ENCODE measurements around the gene USP30.
"Not testable (repeated sequence)": the region's sequence is repeated elsewhere in the genome, so short reads cannot be mapped to it uniquely, and the experiment has no call there.

The USP30 gene

DNA sequence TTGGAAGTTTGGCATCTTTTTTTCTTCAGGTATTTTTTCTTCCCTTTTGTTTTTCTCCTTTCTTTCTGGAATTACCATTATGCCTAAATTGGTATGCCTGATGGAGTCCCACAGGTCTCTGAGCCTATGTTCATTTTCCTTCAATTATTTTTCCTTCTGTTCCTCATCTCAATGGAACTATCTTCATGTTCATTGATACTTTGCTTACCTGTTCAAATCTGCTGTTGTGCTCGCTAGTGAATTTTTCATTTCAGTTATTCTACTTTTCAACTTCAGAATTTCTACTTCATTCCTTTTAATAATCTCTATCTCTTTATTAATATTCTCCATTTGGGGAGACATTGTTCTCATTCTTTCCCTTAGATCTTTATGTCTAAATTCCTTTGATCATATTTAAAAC lies 15.4 kb upstream of the USP30 start:
- ATAC-seq: no peak
- no peaks in the 10 kb centered on the region for H3K4me1 Mint-ChIP-seq
- H3K27ac Mint-ChIP-seq: no peak overlapping the region
- no peaks in the 10 kb centered on the region for H3K27me3 Mint-ChIP-seq
- no peak overlapping the region for H3K4me3 Mint-ChIP-seq
- peaks cover 8 to 12% of the 10 kb centered on the region in 2 donors for H3K9me3 Mint-ChIP-seq
- no peak for DNase-seq

DNA sequence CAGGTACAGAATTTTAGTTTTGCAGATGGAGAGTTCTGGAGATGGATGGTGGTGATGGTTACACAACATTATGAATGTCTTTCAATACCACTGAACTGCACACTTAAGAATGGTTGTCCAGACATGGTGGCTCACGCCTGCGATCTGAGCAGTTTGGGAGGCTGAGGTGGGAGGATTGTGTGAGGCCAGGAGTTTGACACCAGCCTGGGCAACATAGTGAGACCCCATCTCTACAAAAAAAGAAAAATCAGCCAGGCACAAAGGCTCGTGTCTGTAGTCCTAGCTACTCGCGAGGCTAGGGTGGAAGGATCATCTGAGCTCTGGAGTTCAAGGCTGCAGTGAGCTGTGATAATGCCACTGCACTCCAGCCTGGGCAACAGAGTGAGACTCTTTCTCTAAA lies 8.1 kb upstream of the USP30 start:
- ATAC-seq (no peak), DNase-seq (no peak)
- Mint-ChIP-seq H3K9me3 (no peaks in the 10 kb centered on the region), H3K4me3 (no peak overlapping the region), H3K4me1 (no peaks in the 10 kb centered on the region), H3K27ac (no peak overlapping the region), H3K27me3 (peaks cover 12% of the 10 kb centered on the region)

GRCh38 chr12:109047081-109047805 lies 5.1 kb upstream of the USP30 start:
- Mint-ChIP-seq H3K27ac (no peak overlapping the region), H3K27me3 (peaks cover 11% of the 10 kb centered on the region), H3K4me3 (no peak overlapping the region), H3K9me3 (no peaks in the 10 kb centered on the region), H3K4me1 (peaks cover 5% of the 10 kb centered on the region)
- DNase-seq: no peak
- ATAC-seq: no peak

DNA sequence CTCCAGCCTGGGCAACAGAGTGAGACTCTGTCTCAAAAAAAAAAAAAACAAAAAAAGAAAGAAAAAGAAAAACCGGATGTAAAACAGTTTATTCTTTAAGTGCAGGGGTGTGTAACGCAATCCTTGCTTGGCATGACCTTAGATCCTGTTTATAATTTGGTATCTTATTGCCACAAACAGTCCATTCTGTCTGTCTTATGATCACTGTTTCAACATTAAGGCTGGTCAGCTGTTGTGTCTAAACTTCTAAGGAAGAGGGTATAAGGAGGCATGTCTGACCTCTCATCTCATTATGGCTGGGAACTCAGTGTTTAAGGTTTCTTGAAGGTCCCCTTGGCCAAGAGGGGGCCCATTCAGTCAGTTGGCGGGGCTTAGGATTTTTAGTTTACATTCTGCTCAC lies 3.7 kb upstream of the USP30 start:
- ATAC-seq, H3K9me3 Mint-ChIP-seq, H3K27me3 Mint-ChIP-seq, DNase-seq, H3K27ac Mint-ChIP-seq, H3K4me1 Mint-ChIP-seq, H3K4me3 Mint-ChIP-seq: not testable (repeated sequence)

GRCh38 chr12:109049794-109050193 lies 2.6 kb upstream of the USP30 start:
- DNase-seq, H3K27me3 Mint-ChIP-seq, H3K9me3 Mint-ChIP-seq, H3K4me3 Mint-ChIP-seq, ATAC-seq, H3K27ac Mint-ChIP-seq: not testable (repeated sequence)
- H3K4me1 Mint-ChIP-seq: peaks cover 12% of the 10 kb centered on the region

- Mint-ChIP-seq H3K4me1 (peaks cover 12% of the 10 kb centered on the region), H3K27ac (peak overlapping the region; percentile 90 to 96), H3K9me3 (no peaks in the 10 kb centered on the region), H3K4me3 (peak overlapping the region; percentile 93 to 97), H3K27me3 (no peaks in the 10 kb centered on the region)
- ATAC-seq (no peak), DNase-seq (no peak)
These were observed 321 bp upstream of the USP30 start for GRCh38 chr12:109052097-109052413.

GRCh38 chr12:109053382-109054123 lies 1.2 kb downstream of the USP30 start:
- peak overlapping the region; percentile 96 to 97 for H3K27ac Mint-ChIP-seq
- DNase-seq: peak; percentile 21 to 32
- H3K4me1 Mint-ChIP-seq: peaks cover 12% of the 10 kb centered on the region
- no peaks in the 10 kb centered on the region for H3K9me3 Mint-ChIP-seq
- peak overlapping the region; percentile 93 to 97 for H3K4me3 Mint-ChIP-seq
- ATAC-seq: peak; percentile 78
- no peaks in the 10 kb centered on the region for H3K27me3 Mint-ChIP-seq

DNA sequence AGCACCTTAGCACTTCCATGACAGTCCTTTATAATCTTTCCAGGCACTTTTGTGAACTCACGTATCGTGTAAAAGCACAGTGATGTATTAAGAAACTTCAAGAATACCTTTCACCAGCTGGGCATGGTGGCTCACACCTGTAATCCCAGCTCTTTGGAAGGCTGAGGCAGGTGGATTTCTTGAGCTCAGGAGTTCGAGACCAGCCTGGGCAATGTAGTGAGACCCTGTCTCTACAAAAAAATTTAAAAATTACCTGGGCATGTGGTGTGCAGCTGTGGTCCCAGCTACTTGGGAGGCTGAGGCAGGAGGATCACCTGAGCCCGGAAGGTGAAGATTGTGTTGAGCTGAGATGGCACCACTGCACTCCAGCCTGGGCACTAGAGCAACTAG lies 1.7 kb downstream of the USP30 start:
- ATAC-seq: peak; percentile 1
- not testable (repeated sequence) for H3K9me3 Mint-ChIP-seq

DNA sequence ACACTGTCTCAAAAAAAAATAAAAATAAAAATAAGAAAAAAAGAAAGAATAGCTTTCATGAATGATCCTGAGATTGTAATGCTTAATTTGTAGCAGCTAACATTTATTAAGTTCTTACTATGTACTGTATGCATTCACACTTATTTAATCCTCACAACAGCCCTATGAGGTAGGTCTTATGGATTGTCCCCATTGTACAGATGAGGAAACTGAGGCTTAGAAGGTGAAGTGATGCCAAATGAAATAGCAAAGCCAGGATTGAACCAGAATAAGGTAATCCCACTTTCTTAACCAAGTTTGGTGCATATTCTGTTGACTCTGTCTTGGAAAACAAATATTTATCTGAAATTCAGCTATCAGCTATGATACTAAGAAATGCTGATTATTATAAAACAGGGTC lies 2.1 kb downstream of the USP30 start:
- Mint-ChIP-seq H3K27me3 (no peaks in the 10 kb centered on the region), H3K4me3 (peak overlapping the region in 1 of 2 donors; percentile 97), H3K27ac (peak overlapping the region in 1 of 2 donors; percentile 97), H3K4me1 (peaks cover 12% of the 10 kb centered on the region), H3K9me3 (no peaks in the 10 kb centered on the region)
- DNase-seq (no peak), ATAC-seq (no peak)

More for the DNA sequence above, 1.7 kb downstream of the USP30 start:
- Mint-ChIP-seq H3K4me1 (peaks cover 12% of the 10 kb centered on the region), H3K27ac (peak overlapping the region; percentile 96 to 97), H3K4me3 (peak overlapping the region; percentile 93 to 97)
- not testable (repeated sequence) for DNase-seq, H3K27me3 Mint-ChIP-seq

DNA sequence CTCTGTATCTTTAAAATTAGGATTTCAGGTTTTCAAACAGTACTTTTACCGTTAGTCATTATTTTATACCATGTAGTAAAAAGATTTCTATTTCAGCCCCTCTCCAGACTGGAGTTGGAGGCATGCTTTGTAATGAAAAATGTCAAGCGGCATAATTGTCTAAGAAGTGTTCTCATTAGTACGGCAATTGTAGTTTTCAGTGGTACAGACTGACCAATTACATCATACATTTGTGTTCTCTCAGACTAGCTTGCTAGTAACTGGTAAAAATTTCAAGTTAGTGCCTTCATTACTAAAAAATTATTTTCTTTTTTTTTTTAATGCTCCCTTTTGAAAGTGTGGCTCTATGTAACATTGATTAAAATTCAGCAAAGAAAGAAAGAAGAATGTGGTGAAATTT lies 4.5 kb downstream of the USP30 start:
- H3K27ac Mint-ChIP-seq: no peak overlapping the region
- no peaks in the 10 kb centered on the region for H3K27me3 Mint-ChIP-seq
- no peak overlapping the region for H3K4me3 Mint-ChIP-seq
- ATAC-seq: no peak
- H3K4me1 Mint-ChIP-seq: peaks cover 10% of the 10 kb centered on the region
- H3K9me3 Mint-ChIP-seq: no peaks in the 10 kb centered on the region
- DNase-seq: no peak

DNA sequence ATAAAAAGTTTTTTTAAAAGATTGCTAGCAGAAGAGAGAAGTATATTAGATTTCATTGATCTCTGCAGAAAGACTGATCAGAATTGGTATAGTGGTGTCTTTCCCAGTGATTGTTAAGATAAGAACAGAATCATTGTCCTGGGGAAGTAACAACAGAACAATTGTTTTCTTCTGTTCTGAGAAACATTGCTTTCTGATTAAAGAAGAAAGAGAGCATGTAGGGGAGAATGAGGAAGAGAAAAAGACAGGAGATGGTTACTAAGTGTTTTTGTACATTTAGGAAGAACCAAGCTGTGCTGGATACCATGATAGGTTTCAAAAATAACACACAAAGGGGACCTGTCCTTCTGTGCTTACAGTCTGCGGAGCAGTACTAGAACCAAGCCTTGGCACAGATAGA lies 5.0 kb downstream of the USP30 start:
- H3K9me3 Mint-ChIP-seq: no peaks in the 10 kb centered on the region
- peak overlapping the region in 1 of 2 donors; percentile 86 for H3K27ac Mint-ChIP-seq
- H3K4me1 Mint-ChIP-seq: peaks cover 5% of the 10 kb centered on the region
- no peak overlapping the region for H3K4me3 Mint-ChIP-seq
- DNase-seq (no peak), ATAC-seq (no peak)
- H3K27me3 Mint-ChIP-seq: no peaks in the 10 kb centered on the region

DNA sequence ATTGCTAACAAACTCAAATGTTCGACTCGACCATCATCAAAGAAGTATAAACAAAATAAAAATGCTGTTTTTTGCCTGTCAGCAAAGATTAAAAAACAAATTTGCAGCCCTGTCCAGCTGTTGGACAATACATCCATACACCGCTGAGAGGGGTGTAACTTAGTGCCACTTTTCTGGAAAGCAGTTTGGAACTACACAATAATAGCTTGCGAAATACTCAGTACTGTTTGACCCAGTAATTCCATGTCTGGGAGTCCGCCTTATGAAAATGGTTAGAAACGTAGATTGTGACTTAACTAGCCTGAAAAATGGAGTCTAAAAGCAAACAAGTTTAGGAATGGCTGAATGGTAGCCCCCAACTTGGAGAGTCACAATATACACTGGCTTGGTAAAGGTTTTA lies 6.4 kb downstream of the USP30 start:
- Mint-ChIP-seq H3K27me3 (no peaks in the 10 kb centered on the region), H3K9me3 (no peaks in the 10 kb centered on the region), H3K4me3 (no peak overlapping the region), H3K27ac (no peak overlapping the region), H3K4me1 (peaks cover 4% of the 10 kb centered on the region)
- ATAC-seq: no peak
- no peak for DNase-seq

GRCh38 chr12:109064143-109064542 lies 11.8 kb downstream of the USP30 start:
- Mint-ChIP-seq H3K4me1 (no peaks in the 10 kb centered on the region), H3K4me3 (no peak overlapping the region), H3K9me3 (no peaks in the 10 kb centered on the region), H3K27me3 (no peaks in the 10 kb centered on the region), H3K27ac (no peak overlapping the region)
- ATAC-seq (no peak), DNase-seq (no peak)

DNA sequence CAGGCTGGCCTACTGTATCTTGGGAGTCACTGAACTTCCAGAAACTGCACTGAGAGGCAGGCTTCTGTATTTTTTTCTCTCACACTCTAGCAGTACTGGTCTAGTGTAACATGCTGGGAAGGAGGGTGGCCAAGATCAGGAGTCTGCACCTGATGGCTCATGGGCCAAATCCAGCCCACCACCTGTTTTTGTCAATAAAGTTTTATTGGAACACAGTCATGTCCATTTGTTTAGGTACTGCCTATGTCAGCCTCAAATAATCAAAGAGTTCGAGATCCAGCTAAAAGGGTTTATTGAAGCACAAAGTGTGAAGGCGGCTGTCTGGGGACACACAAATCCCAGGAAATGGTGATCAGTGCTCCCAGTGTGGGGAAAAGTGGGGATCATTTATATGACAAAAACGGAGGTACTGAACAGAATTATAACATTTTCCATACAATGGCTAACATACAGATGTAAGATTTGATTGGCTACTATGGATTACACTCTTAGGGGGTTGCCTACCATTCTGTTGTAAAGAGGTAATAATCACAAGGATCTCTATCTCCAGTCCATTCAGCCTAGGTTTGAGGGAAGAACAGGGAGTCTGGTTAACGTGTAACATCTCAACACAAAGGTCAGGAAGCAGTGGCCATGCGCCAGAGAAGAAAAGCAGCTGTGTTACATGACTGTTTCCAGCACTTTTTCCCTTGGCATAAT lies 12.9 kb downstream of the USP30 start:
- no peaks in the 10 kb centered on the region for H3K9me3 Mint-ChIP-seq
- no peaks in the 10 kb centered on the region for H3K4me1 Mint-ChIP-seq
- H3K27ac Mint-ChIP-seq: peak overlapping the region in 1 of 2 donors; percentile 52
- no peak for ATAC-seq
- no peak for DNase-seq
- no peaks in the 10 kb centered on the region for H3K27me3 Mint-ChIP-seq
- no peak overlapping the region for H3K4me3 Mint-ChIP-seq

GRCh38 chr12:109065853-109066193 lies 13.4 kb downstream of the USP30 start:
- H3K4me1 Mint-ChIP-seq: no peaks in the 10 kb centered on the region
- ATAC-seq (no peak), DNase-seq (no peak)
- H3K27me3 Mint-ChIP-seq: no peaks in the 10 kb centered on the region
- H3K4me3 Mint-ChIP-seq: no peak overlapping the region
- H3K27ac Mint-ChIP-seq: no peak overlapping the region
- no peaks in the 10 kb centered on the region for H3K9me3 Mint-ChIP-seq

All from stimulated activated naive CD8-positive, alpha-beta T cell treated with anti-CD3 and anti-CD28 coated beads, Interleukin-15, amount 100 ng/mL, for 72 hours (primary cell).